MCF 10A (cell line): ENCODE results near the gene MYO9B. TPM values are rescaled to one million over a fixed set of nuclear protein-coding genes. Genes with fewer than 3 reads are reported as not detected.

ENCODE experiments used
- BruUV-seq: library from RNA; stranded (reverse); fragments of 400-500 nt; replicated peaks from 2 replicates; lab custom pipeline; 2021; lab: Mats Ljungman, UMichigan
- CTCF ChIA-PET: fragments of 300-600 bp; sonication (Branson Sonifier 250); formaldehyde crosslinking; extraction: SDS; loops from one replicate; lab custom pipeline; 2021; ENCODE audit warnings: antibody characterized with exemption, inconsistent platforms; lab: Yijun Ruan, JAX
- POLR2A ChIA-PET: fragments of 300-600, 350-650 bp; sonication (Branson Sonifier 250); formaldehyde crosslinking; extraction: SDS; loops from one replicate; lab custom pipeline; 2020; ENCODE audit warnings: antibody characterized with exemption, inconsistent platforms; lab: Yijun Ruan, JAX
- DNase-seq: peaks from one replicate; pipeline ENCODE4 v3.0.0-alpha.2; 2018; ENCODE audit not compliant: unreplicated experiment
- H3K27ac Mint-ChIP-seq: one replicate; pipeline ENCODE4 v1.8.0; 2022; ENCODE audit warnings: mild to moderate bottlenecking, low read depth, mixed read lengths; ENCODE audit not compliant: unreplicated experiment
- H3K27me3 Mint-ChIP-seq: one replicate; pipeline ENCODE4 v1.8.0; 2022; ENCODE audit warnings: mixed read lengths; ENCODE audit not compliant: insufficient read depth, unreplicated experiment
- H3K36me3 Mint-ChIP-seq: one replicate; pipeline ENCODE4 v1.8.0; 2022; ENCODE audit warnings: mild to moderate bottlenecking, moderate library complexity, mixed read lengths; ENCODE audit not compliant: insufficient read depth, unreplicated experiment
- H3K4me1 Mint-ChIP-seq: one replicate; pipeline ENCODE4 v1.8.0; 2022; ENCODE audit warnings: mixed read lengths; ENCODE audit not compliant: insufficient read depth, unreplicated experiment
- H3K4me3 Mint-ChIP-seq: one replicate; pipeline ENCODE4 v1.8.0; 2022; ENCODE audit warnings: mild to moderate bottlenecking, moderate library complexity, mixed read lengths; ENCODE audit not compliant: unreplicated experiment
- H3K9me3 Mint-ChIP-seq: one replicate; pipeline ENCODE4 v1.8.0; 2022; ENCODE audit warnings: mixed read lengths; ENCODE audit not compliant: unreplicated experiment
- intact Hi-C: fragments of 100-400 bp; cut with micrococcal nuclease; formaldehyde crosslinking; loops from 2 replicates; pipeline ENCODE4 v1.14.1; 2022
- total RNA-seq: library from RNA; stranded (reverse); gene quantifications from 2 replicates; pipeline ENCODE4 v1.2.3, GENCODE V29; 2022
- TF ChIP-seq, protein P1 (sequence below): fragments of 200-600 bp; IDR thresholded peaks from one replicate; pipeline ENCODE4 v1.8.0; 2022; ENCODE audit warnings: antibody characterized with exemption, mild to moderate bottlenecking; ENCODE audit not compliant: unreplicated experiment

Gene MYO9B
- total RNA-seq, 1 experiment from 2014 or later = 43.5 TPM

DNA sequence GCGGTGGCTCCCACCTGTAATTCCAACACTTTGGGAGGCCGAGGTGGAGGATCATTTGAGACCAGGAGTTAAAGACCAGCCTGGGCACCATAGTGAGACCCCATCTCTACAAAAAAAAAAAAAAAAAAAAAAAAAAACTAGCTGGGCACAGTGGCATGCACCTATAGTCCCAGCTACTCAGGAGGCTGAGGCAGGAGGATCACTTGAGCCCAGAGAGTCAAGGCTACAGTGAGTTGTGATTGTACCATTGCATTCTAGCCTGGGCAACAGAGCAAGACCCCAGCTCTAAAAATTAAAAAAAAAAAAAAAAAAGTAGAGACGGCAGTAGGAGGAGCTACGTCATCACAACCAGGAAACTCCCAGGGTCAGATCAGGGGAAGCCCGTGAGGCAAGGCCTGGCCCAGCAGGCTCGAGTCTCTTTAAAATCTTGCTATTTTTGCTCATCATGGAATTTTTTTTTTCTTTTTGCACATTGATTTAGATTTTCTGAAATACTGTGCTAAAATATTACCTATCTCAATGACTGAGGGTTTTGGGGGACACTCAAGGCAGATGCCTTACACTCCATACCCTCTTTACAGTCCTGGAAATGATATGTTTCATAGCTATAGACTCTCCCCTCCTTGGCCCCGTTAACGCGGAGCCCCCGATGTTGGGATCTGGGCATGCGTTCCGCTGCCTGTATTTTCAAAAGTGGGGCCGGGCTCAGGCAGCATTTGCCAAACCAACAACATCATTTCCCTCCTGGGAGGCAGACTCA is 95.1 kb downstream of the MYO9B start:
- Mint-ChIP-seq H3K4me3 (no peak overlapping the region), H3K27ac (no peak overlapping the region), H3K36me3 (peaks cover 63% of the 10 kb centered on the region), H3K27me3 (no peaks in the 10 kb centered on the region), H3K4me1 (no peaks in the 10 kb centered on the region), H3K9me3 (no peaks in the 10 kb centered on the region)
- no TSS peak for BruUV-seq
- intact Hi-C loops = no loop called here
- ChIA-PET CTCF (interaction anchor here (1.4 kb wide), 1 partner anchor 104 kb away, joined by 4 read pairs; no protein-coding TSS in a partner anchor), POLR2A (interaction anchor here (0.6 to 0.7 kb wide), 2 partner anchors 56 to 700 kb away, joined by 3 read pairs; no protein-coding TSS in a partner anchor)
- no peak for DNase-seq
- TF ChIP-seq, protein P1, sequence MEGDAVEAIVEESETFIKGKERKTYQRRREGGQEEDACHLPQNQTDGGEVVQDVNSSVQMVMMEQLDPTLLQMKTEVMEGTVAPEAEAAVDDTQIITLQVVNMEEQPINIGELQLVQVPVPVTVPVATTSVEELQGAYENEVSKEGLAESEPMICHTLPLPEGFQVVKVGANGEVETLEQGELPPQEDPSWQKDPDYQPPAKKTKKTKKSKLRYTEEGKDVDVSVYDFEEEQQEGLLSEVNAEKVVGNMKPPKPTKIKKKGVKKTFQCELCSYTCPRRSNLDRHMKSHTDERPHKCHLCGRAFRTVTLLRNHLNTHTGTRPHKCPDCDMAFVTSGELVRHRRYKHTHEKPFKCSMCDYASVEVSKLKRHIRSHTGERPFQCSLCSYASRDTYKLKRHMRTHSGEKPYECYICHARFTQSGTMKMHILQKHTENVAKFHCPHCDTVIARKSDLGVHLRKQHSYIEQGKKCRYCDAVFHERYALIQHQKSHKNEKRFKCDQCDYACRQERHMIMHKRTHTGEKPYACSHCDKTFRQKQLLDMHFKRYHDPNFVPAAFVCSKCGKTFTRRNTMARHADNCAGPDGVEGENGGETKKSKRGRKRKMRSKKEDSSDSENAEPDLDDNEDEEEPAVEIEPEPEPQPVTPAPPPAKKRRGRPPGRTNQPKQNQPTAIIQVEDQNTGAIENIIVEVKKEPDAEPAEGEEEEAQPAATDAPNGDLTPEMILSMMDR = no peak

DNA sequence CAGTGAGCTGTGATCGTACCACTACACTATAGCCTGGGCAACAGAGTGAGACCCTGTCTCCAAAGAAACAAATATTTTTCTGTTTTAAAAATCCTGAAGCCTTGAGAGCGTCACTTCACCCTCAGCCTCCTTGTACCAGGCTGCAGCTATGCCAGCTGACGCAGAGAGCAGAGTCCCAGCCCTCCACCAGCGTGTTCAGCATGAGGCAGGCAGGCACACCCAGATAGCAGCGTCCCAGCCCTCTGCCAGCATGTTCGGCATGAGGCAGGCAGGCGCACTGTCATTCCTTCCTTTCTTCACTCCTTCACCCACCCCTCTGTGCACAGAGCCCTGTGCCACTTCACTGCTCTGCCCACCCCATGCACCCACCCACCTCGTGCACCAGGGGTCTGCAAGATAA is 96.3 kb downstream of the MYO9B start:
- Mint-ChIP-seq H3K36me3 (peaks cover 72% of the 10 kb centered on the region), H3K4me3 (no peak overlapping the region), H3K27me3 (no peaks in the 10 kb centered on the region), H3K4me1 (no peaks in the 10 kb centered on the region), H3K9me3 (no peaks in the 10 kb centered on the region), H3K27ac (no peak overlapping the region)
- TF ChIP-seq, protein P1 = no peak
- ChIA-PET POLR2A (no interaction called here), CTCF (interaction anchor here (0.6 kb wide), 1 partner anchor 986 kb away, joined by 3 read pairs; no protein-coding TSS in a partner anchor)
- intact Hi-C loops = no loop called here
- no TSS peak for BruUV-seq
- no peak for DNase-seq

DNA sequence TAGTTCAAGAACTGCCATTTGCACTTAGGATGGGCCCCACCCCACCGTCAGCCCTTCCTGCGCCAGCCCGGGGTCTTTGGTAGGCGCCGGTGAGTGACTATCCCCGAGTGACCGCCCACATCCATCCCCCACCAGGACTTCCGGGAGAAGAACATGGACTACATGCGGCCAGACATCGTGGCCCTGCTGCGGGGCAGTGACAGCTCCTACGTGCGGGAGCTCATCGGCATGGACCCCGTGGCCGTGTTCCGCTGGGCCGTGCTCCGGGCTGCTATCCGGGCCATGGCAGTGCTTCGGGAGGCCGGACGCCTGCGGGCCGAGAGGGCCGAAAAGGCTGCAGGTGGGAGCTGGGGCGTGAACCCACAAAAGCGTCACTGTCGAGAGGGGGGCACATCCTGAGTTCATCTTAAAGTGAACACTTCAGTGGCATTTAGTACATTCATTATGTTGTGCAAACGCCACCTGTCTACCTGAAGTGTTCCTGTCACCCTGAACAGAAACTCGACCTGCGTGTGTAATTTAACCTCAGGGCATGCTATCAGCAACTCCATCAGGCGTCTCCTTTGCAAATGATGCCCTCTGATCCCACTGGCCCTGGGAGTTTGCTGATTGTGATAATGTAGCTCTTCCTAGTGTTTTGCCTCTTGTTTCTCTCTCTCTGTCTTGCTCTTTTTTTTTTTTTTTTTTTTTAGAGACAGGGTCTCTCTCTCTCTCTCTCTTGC is 97.2 kb downstream of the MYO9B start:
- intact Hi-C loops = no loop called here
- no peak overlapping the region for H3K4me3 Mint-ChIP-seq
- peaks cover 78% of the 10 kb centered on the region for H3K36me3 Mint-ChIP-seq
- ChIA-PET CTCF (no interaction called here), POLR2A (no interaction called here)
- H3K4me1 Mint-ChIP-seq = no peaks in the 10 kb centered on the region
- DNase-seq = no peak
- H3K27me3 Mint-ChIP-seq = no peaks in the 10 kb centered on the region
- no TSS peak for BruUV-seq
- TF ChIP-seq, protein P1 = no peak
- no peaks in the 10 kb centered on the region for H3K9me3 Mint-ChIP-seq
- H3K27ac Mint-ChIP-seq = no peak overlapping the region

DNA sequence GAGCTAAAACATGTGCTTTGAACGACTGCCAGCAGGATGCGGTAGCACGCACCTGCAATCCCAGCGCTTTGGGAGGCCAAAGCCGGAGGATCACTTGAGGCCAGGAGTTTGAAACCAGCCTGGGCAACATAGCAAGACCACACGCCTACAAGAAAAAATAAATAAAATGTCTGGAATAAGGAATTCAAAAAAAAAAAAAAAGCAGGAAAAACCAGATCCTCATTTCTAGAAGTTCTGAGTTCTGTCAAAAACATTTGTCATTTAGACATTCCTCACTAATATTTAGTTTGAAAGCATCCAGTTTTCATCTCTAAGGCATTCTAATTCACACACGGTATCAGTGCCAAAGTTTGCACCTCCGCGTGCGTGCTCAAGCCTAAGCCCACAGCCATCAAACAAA is 102.7 kb downstream of the MYO9B start:
- Mint-ChIP-seq H3K4me3 (no peak overlapping the region), H3K36me3 (peaks cover 63% of the 10 kb centered on the region), H3K27me3 (no peaks in the 10 kb centered on the region), H3K9me3 (no peaks in the 10 kb centered on the region), H3K27ac (no peak overlapping the region), H3K4me1 (no peaks in the 10 kb centered on the region)
- TF ChIP-seq, protein P1 = no peak
- intact Hi-C loops = no loop called here
- DNase-seq = no peak
- BruUV-seq = no TSS peak
- ChIA-PET POLR2A (no interaction called here), CTCF (interaction anchor here (0.6 kb wide), 1 partner anchor 113 kb away, joined by 3 read pairs; no protein-coding TSS in a partner anchor)
